Measurements from ENCODE around the gene LENG8.
A peak's percentile ranks its signal among the peaks of the same experiment; 100 is the strongest.

Gene LENG8

DNA sequence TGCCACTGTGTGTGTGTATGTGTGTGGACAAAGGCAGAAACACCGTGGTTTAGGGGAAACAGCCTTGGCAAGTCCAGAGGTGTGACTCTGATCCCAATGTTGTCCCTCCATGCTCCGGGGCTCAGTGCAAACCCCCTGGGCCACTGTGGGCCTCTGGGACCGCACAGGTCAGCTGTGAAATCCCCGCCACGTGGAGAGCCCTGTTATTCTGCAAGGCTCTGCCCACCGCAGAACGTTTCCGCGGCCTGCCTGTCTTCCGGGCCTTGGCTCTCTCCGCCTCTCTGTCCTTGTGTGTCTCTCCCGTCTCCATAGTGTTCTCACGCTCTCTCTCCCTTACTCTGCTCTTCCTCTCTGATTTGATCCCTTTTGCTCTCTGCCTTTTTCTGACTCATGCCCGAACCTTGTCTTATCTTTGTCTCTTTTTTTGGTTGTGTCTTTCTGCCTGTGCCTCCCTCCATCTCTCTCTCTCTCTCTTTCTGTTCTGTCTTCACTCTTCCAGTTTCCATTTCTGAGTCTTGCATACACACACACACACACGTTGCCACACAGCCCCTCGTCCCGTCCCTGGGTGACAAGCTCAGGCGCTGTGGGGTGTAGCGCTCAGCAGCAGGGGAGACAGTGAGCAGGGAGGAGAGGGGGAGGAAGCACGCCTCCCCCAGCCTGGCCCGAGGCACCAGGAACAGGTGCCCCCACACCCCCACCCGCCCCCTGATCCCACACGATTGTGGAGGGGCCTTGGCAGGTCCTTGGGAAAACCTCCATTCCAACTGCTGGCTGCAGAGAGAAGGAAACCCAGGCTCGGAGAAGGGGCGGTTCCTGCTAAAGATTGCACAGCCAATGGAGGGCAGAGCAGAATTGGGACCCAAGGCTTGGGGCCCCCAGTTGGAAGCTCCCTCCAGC lies 30.7 kb upstream of the LENG8 start:
- no peak for DNase-seq (ENCODE audit: low read depth)
- TF ChIP-seq, protein P1, sequence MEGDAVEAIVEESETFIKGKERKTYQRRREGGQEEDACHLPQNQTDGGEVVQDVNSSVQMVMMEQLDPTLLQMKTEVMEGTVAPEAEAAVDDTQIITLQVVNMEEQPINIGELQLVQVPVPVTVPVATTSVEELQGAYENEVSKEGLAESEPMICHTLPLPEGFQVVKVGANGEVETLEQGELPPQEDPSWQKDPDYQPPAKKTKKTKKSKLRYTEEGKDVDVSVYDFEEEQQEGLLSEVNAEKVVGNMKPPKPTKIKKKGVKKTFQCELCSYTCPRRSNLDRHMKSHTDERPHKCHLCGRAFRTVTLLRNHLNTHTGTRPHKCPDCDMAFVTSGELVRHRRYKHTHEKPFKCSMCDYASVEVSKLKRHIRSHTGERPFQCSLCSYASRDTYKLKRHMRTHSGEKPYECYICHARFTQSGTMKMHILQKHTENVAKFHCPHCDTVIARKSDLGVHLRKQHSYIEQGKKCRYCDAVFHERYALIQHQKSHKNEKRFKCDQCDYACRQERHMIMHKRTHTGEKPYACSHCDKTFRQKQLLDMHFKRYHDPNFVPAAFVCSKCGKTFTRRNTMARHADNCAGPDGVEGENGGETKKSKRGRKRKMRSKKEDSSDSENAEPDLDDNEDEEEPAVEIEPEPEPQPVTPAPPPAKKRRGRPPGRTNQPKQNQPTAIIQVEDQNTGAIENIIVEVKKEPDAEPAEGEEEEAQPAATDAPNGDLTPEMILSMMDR (conservative IDR thresholded peaks at IDR 0.05; ENCODE audit: control insufficient read depth, insufficient read depth, low read depth, low read length), result no peak
- no peak overlapping the region for H3K4me3 ChIP-seq (ENCODE audit: control insufficient read depth, low read depth, low read length)

DNA sequence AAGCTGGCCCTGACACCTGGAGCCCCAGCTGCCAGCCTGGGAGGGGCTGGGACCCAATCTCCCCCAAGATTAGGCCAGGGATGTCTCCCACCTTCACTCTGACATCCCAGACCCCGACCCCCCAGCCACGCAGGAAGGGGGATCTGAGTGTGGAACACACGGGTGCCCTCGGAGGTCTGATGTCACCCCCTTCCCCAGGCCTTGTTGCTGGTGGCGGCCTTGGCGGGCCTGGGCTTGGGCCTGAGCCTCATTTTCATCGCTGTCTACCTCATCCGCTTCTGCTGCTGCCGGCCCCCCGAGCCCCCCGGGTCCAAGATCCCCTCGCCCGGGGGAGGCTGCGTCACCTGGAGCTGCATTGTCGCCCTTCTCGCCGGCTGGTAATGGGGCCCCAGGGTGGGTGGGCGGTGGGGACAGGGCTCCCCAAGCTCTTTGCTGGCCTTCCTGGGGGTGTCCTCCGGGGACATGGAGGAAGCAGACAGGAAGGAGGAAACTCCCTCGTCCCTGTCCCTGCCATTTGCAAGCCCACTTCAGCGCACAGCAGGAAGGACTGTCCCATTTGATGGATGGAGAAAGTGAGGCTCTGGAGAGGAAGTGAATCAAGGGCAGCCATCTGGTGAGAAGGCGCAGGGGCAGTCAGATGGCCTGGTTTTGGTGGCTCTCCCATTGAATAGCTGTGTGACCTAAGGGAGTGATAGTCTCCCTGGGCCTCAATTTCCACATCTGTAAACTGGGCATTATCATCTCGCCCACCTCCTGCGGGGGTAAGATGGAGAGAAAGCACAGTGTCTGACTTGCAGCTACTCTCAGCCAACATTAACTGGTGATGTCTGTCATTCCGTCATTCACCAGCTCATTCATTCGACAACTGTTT lies 29.8 kb upstream of the LENG8 start:
- TF ChIP-seq, protein P1 (conservative IDR thresholded peaks at IDR 0.05; ENCODE audit: control insufficient read depth, insufficient read depth, low read depth, low read length), result no peak
- DNase-seq (ENCODE audit: low read depth), result no peak
- no peak overlapping the region for H3K4me3 ChIP-seq (ENCODE audit: control insufficient read depth, low read depth, low read length)

DNA sequence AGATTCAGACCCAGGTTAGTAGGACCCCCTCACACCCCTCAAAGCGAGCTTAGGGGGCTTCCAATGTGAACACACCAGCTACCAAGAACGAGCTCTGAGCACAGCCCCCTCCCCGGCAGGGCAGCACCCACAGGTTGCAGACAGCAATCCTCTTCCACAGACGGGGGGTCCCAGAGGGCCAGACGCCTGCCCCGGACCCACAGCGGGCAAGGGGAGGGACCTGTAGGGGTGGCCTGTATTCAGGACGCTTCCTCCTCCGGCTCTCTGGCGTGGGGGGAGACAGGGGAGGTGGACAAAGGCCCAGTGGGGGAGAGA lies 29.0 kb upstream of the LENG8 start:
- TF ChIP-seq, protein P1 (conservative IDR thresholded peaks at IDR 0.05; ENCODE audit: control insufficient read depth, insufficient read depth, low read depth, low read length), result no peak
- DNase-seq (ENCODE audit: low read depth), result no peak
- no peak overlapping the region for H3K4me3 ChIP-seq (ENCODE audit: control insufficient read depth, low read depth, low read length)

DNA sequence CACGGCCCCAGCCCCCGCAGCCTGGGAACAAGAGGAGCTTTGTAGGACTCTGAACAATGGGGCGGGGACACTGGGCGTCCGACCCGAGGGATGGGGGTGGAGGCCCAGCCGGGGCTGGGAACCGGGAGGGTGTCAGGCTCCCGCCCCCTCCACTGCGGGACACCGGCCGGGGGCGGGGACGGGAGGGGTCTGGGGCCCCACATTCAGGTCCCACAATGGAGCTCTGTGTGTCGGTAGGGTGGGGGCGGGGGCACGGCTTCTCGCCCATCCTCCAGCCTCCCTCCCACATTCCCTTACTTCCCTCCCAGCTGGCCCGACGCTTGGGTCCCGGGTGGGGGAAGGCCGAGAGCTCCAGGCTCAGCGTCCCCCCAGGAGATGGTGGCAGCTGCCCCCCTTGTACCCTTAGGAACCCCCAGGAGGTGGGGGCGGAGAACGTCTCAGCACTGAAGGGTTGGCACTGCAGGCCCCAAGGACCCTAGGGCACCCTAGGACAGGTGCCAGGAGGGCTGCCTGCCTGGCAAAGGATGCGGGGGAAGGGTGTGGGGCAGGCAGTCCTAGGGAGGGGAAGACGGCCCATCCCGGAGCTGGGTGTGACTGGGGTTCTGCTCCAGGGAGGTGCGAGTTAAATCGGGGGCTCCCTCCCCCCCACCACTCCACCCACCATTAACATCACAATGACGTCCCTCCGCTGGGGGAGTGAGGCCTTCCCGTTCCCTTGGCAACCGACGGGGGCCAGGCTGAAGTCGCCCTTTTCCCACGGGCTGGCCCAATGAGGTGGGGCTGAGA lies 28.4 kb upstream of the LENG8 start:
- TF ChIP-seq, protein P1 (conservative IDR thresholded peaks at IDR 0.05; ENCODE audit: control insufficient read depth, insufficient read depth, low read depth, low read length), result no peak
- H3K4me3 ChIP-seq (ENCODE audit: control insufficient read depth, low read depth, low read length), result no peak overlapping the region
- DNase-seq (ENCODE audit: low read depth), result peak; percentile 14

DNA sequence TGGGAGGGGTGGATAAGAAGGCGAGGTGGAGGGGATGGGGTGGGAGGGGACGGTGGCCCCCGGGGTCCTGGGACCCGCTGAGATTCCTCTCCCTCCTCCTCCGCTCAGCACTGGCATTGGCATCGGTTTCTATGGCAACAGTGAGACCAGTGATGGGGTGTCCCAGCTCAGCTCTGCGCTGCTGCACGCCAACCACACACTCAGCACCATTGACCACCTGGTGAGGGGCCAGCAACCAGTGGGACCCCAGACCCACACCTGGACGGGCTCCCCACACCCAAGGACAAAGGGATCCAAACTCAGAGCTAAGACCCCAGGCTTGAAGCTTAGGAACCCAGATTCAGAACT lies 27.9 kb upstream of the LENG8 start:
- TF ChIP-seq, protein P1 (conservative IDR thresholded peaks at IDR 0.05; ENCODE audit: control insufficient read depth, insufficient read depth, low read depth, low read length), result no peak
- no peak overlapping the region for H3K4me3 ChIP-seq (ENCODE audit: control insufficient read depth, low read depth, low read length)
- DNase-seq (ENCODE audit: low read depth), result no peak

DNA sequence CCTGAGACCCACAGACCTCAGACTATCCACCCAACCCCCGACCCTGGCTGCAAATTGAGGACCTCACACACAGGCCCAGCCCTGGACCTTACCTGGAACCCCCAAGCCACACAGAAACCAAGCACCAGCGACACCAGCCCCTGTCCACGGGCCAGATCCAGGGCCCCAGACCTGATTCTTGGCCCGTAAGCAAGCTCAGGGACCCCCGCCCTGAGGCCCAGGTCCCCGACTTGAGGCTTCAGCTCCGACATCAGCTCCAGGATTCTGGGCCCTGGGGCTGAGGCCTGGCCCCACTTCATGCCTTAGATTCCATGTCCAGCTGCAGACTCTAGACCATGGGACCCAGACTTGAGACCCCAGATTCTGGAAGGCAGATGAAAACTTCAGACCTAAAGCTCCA lies 27.5 kb upstream of the LENG8 start:
- no peak overlapping the region for H3K4me3 ChIP-seq (ENCODE audit: control insufficient read depth, low read depth, low read length)
- TF ChIP-seq, protein P1 (conservative IDR thresholded peaks at IDR 0.05; ENCODE audit: control insufficient read depth, insufficient read depth, low read depth, low read length), result no peak
- no peak for DNase-seq (ENCODE audit: low read depth)
